Activated gamma-delta T cell treated with anti-CD3 and anti-CD28 coated beads, Interleukin-2, amount 50 U/mL, for 16 hours (primary cell): Measurements from ENCODE around the gene ASTN2.
"Not testable (repeated sequence)": the region's sequence is repeated elsewhere in the genome, so short reads cannot be mapped to it uniquely, and the experiment has no call there.

Experiments
- DNase-seq: peaks from one replicate; pipeline ENCODE4 v3.0.0-alpha.2; 2020; ENCODE audit warnings: low read depth

Gene ASTN2

DNA sequence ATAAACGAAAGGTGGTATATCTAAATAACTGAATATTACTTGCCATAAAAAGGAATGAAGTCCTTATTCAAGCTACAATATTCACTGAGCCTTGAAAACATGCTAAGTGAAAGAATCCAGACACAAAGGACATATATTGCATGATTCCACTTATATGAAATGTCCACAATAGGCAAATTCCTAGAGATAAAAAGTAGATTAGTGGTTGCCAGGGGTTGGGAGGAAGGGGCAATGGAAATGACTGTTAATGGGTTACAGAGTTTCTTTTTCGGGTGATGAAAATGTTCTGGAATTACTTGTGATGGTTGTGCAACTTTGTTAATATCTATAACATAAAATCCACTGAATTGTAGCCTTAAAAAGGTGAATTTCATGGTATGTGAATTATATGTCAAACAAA is 954.8 kb downstream of the ASTN2 start:
- DNase-seq, result no peak

DNA sequence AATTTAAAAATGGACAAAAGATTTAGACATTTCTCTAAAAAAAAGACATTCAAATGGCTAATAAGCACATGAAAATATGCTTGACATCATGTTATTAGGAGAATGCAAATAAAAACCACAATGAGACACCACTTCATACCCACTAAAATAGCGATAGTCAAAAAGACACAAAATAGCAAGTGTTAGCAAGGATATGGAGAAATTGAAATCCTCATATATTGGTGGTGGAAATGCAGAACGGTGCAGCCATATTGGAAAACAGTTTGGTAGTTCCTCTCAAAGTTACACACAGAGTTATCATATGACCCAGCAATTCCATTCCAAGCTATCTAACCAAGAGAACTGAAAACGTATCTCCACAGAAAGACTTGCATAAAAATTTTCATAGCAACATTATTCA is 955.3 kb downstream of the ASTN2 start:
- DNase-seq, result no peak

DNA sequence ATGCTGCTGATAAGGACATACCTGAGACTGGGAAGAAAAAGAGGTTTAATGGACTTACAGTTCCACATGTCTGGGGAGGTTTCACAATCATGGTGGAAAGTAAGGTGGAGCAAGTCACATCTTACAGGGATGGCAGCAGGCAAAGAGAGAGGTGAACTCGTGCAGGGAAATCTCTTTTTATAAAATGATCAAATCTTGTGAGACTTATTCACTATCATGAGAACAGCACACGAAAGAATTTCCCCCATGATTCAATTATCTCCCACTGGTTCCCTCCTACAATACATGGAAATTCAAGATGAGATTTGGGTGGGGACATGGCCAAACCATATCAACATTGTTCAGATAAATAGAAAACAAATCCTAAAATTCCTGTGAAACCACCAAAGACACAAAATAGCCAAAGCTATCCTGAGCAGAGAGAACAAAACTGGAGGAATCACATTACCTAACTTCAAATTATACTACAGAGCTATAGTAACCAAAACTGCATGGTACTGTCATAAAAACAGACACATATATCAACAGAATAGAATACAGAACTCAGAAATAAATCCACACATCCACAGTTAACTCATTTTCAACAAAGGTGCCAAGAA is 958.3 kb downstream of the ASTN2 start:
- no peak for DNase-seq

DNA sequence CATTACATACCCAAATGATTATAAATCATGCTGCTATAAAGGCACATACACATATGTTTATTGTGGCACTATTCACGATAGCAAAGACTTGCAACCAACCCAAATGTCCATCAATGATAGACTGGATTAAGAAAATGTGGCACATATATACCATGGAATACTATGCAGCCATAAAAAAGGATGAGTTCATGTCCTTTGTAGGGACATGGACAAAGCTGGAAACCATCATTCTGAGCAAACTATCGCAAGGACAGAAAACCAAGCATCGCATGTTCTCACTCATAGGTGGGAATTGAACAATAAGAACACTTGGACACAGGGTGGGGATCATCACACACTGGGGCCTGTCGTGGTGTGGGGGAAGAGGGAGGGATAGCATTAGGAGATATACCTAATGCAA is 960.3 kb downstream of the ASTN2 start:
- DNase-seq, result not testable (repeated sequence)

DNA sequence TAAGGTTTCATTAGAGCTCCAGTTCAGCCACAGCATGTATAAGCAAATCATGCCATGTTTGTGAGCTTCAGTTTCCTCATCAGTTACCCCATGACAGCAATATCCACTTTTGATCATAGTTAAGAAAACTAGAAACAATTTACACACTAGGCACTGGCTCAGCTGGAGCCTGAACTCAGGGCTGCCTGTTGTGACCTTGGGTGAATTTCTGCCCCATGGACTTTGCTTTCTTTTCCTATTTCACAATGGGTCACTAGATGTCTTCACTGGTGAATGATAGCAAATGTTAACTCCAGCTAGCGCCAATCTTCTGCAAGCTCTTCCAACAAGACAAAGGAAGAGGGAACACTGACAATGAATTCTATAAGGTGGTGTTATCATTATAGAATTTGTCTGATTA is 961.1 kb downstream of the ASTN2 start:
- no peak for DNase-seq

DNA sequence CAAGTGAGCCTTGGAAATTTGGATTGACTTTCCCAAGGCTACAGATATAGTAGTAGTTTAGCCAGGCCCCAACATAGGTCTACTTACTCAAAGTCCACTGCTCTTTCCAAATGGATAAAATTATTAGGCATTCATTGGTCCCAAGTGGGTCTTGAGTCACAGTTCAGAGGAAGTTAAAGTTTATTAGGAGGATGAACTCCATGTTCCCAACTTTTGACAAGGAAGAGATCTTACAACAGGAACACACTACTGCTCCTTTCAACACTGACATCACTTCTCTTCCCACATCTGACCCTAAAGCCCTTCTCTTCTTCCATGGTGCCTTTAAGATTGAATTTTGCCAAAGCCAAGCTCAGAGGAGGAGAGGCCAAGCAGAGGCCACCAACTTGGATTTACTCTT is 962.2 kb downstream of the ASTN2 start:
- DNase-seq, result no peak

DNA sequence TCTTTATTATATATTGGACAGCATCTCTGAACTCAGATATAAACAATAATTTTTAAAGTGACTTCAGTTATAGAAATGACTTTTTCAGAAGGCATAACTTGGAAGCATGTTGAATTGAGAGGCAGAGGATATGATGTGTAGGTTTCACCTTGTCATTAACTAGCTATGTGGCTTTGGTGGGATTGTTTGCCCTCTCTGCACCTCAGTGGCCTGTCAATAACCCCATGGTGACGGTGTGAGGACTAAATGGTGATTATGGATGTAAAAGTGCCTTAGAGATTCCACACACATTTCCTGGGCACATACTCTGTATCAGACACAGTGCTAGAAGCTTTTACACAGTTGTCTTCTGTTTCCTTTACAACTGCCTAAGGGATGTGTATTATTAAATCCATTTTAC is 962.6 kb downstream of the ASTN2 start:
- no peak for DNase-seq

DNA sequence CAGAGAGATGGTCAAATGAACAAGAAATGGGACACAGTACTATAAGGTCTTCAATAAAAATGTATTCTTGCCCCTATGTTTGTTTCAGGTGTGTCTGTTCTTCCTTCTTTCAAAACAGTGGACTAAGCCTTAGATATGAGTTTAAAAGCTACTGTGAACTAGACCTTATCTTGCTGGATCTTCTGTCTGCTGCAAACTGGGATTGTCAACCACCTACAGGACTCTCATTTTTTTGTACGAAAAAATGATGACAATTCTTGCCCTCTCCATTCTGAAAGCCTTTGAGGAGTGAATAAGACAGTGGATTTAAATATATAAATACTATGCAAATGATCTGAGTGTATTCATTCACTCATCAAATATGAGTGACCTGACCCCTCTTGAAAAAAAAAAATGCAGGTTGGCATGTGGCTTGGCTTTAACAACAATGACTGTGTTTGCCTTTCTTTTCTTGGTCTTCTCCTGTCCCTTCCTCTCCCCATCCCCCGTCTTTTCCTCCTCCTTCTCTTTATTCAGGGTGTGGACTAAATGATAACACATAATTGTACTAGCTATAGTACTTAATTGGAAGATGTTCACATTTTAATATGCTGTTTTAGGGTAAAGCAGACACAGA is 963.2 kb downstream of the ASTN2 start:
- no peak for DNase-seq

DNA sequence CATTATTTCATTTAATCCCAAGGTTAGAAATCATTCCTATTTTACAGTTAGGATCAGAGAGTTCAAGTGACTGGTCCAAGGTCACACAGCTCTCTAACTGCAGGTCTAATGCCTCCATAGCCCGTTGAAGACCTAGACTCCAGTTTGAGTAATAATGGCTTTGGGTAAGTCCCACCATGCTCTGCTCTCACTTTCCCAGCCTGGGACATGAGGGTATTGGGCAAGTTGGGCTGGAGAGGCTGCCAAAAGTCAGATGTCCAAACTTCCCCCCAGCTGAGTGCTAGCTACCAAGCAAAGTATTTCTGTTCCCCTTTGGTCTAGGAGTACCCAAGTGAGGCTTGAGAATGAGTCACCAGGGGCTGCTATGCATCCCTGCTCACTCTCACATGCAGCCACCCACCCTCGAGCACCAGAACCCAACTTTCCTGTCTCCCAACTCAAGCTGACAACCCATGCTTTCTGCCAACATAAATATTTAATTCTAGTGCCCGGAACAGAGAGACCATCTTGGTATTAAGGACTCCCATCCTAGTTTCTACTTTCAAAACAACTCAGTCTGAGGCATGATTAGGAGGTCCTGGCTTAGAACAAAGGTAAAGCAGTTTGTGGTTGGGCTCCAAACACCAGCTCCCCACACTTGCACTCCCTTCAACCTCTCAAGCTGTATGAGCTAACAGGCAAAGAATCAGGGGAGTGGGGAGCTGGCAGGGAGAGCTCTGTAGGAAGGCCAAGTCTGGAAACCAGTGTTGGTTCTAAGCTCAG is 964.3 kb downstream of the ASTN2 start:
- DNase-seq, result no peak

DNA sequence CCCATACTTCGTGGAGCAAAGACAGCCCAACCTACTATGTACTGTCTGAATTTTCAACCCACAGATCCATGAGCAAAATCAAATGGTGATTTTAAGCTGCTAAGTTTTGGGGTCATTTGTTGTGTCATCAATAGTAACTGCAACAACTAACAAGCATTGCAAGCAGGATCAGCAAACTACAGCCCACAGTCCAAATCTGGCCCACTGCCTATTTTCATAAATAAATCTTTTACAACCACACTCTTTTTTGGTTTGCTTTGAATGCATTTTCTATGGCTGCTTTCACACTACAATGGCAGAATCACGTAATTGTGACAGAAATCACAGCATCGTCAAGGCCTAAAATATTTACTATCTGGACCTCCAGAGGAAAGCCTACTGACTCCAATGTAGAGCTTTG is 964.9 kb downstream of the ASTN2 start:
- DNase-seq, result no peak

DNA sequence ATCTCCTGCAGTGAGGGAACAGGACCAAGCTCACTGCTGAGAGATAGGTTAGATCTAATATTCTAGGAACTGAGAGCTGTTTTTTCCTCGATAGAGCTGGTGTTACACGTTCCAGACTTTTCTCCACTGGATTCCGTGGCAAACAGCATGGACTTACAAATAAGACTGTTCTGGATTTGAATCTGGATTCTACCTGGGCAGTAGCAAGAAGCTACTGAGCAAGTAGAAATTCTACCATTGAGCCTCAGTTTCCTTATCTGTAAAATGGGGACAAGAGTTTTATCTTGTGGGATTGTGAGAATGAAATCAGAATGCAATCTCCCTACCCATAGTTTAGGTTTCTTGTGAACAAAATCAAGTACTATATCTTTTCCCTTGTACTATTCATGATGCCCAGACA is 966.4 kb downstream of the ASTN2 start:
- DNase-seq, result no peak

DNA sequence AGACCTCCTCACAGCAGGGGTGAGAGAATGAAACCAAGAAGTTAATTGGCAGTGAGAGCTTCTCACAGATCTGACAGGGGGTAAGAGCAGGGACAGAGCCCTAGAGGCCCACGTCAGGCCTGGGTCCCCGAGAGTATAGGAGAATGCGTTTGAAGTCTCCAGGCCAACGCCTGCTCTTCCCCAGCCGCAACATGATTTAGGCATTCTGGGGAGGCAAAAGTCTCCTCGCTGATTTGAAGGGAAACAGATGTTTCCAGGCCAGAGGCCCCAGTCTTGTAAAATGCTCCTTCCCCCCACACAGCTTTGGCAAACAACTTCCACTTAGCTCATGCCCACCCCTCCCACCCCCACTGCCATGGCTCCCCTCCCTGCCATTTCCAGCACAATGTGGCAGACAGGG is 966.9 kb downstream of the ASTN2 start:
- no peak for DNase-seq

DNA sequence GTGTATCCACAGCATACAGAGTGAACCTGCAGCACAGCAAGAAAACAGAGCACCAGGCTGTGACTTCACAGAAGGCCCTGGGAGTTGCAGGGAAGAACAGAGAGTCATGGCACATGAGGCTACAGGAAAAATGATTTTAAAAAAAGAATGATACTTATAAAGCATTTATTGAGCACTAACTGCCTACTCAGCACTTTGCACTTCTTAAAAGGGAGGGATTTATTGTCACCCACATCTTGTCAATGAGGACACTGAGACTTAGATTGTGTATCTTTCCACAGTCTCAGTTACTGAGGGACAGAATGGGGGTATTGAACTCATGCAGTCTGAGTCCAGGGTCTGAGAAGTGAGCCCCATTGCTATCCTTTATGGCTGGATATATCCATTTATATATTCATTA is 972.3 kb downstream of the ASTN2 start:
- no peak for DNase-seq

DNA sequence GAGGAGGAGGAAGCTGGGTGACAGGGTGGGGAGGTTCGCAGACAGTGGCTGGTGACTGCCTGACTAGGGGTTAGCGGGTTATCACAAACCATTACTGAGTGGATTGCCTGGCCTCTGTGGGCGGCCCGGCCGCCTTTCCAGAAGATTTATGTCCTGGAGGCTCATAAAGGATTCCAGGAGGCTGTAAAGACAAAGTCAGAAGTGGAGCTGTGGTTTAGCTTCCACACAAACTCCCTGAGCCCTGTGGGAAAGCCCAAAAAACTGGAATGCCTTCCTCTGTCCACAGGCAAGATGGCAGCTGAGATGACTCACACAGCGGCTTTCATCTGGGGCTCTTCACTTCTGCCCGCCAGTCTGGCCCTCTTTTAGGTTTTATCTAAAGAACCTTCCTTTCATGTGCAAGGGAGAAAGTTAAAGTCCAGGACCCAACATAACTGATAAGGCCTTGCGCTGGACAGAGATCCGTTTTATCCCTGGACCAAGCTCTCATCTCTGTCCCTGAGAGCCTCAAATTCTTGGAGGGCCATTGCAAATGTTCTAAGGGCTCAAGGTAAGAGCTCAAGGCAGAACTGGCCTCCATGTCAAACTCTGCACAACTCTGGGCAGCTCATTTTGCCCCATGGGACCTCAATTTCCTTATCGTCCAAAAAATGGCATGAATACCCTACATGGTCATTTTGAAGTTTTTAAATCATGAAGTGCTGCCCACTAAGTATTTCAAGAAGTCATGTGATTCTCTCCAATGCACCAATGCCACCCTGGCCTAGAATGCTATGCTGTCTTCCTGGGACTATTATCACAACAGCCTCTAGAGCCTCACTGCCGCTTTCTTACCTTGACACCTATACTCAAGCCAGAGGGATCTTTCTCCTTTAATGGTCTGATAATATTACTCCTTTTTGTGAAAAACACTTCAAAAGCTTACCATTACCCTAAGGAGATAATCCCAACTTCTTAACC is 977.2 kb downstream of the ASTN2 start:
- no peak for DNase-seq

DNA sequence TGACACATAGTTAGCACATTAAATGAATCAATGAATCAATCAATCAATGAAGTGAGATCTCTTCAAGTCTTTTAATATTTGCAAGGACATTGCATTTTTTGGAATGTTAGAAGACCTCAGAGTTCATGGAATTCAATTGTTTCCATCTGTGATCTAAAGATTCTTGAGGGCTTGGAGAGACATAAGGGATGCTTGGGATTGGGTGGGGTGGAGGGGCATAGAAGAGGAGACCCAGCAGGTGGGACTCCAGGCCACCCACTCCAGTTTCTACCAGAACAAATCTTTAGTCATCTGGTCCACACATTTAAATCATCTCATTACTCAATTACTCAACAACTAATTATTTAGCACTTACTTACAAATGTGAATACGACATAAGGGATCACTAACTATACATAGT is 978.7 kb downstream of the ASTN2 start:
- DNase-seq, result no peak

DNA sequence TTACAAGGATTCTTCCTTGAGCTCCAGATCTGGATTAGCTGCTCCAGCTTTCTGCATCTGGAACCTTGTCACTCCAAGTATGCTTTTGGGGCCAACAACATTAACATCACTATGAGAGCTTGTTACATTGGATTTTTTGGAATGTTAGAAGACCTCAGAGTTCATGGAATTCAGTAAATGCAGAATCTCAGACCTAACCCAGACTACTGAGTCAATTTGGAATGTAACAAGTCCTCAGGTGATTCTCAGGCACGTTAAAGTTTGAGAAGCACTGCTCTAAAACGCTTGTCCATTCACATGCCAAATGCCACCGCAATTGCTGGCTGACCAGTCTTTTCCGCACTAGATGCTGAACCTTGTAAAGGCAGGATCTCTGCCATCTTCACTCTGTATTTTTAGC is 979.2 kb downstream of the ASTN2 start:
- DNase-seq, result no peak

DNA sequence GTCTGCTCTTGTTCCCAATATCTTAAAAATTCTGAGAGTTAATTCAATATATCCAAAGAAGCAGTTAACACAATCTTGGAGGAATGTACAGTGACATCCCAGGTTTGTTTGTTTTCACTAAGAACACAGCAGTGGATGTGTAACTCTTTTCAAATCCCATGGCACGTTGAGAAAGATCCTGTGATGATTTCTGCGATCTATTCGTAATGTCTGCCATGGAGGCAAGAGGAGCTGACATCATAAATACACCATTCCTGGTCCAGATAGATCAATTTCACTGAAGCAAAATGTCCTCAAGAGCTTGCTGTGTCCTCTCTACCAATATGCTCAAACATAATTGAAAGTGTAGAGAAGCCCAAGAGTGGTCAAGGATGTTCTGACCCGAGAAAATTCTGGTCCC is 980.5 kb downstream of the ASTN2 start:
- no peak for DNase-seq

DNA sequence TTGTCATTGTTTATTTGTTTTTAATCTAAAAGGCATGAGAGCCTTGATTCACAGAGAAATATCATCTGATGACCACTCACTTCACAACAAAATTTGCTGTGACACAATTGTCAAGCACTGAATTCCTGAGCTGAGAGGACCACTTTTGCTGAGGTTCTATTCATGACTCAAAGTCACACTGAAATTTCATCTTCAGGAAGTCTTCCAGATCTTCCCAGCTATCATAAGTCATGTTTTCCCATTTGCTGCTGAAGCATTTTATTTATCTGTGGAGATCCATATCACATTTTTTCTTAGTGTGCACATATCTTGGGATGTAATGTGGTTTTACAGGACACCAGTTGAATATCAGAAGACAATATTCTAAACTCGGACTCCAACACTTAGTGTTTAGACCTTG is 982.8 kb downstream of the ASTN2 start:
- no peak for DNase-seq

DNA sequence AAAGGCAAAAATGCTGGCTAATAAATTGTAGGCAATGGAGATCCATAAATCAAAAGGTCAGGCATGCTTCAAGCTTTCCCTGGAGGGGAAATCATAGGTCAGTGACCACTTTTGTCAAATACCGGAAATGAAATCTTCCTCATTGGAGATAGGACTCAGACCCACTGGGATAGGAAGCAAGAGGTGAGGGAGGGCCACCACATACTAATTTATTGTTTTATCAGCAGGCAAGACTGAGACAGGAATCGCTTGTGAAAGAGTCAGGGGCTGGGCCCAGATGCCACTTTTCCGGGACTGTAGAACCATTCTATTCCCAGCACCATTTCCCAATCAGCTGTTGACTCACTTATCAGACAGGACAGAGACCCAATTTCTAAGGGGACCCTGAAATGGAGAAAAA is 984.0 kb downstream of the ASTN2 start:
- DNase-seq, result no peak

DNA sequence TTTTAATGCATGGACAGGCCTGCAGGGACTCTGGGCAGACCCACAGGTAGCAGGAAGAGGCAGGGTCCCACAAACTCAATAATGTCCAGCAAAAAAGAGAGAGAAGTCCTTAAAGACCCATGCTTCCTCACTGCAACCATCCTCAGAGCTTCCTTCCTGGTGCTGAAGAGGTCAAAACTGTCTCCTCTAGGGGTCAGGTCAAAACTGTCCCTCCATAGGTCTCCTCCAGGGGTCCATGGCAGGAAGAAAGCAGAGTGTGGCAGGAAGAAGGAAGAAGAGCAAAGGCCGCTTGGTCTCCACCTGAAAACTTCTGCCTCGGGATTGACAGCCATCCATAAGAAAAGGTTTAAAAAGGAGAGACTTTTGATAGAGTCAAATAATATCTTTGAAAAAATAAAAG is 989.6 kb downstream of the ASTN2 start:
- no peak for DNase-seq

DNA sequence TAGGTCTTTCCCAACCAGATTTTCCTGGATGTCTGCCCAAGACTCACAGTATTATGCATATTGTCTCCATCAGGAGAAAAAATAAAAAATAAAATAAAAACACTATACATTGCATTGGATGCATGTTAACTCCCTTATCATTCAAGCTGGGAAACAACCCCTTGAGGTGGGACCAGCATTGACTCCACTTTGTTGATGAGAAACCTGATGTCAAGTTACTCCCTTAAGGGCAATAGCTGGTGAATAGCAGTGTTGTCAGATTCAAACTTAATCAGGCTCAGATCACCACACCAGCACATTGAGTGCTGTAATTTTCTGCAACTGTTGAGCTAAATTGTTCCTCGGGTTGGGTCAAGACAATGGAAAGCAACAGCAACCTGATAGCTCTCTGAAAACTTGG is 991.7 kb downstream of the ASTN2 start:
- no peak for DNase-seq

DNA sequence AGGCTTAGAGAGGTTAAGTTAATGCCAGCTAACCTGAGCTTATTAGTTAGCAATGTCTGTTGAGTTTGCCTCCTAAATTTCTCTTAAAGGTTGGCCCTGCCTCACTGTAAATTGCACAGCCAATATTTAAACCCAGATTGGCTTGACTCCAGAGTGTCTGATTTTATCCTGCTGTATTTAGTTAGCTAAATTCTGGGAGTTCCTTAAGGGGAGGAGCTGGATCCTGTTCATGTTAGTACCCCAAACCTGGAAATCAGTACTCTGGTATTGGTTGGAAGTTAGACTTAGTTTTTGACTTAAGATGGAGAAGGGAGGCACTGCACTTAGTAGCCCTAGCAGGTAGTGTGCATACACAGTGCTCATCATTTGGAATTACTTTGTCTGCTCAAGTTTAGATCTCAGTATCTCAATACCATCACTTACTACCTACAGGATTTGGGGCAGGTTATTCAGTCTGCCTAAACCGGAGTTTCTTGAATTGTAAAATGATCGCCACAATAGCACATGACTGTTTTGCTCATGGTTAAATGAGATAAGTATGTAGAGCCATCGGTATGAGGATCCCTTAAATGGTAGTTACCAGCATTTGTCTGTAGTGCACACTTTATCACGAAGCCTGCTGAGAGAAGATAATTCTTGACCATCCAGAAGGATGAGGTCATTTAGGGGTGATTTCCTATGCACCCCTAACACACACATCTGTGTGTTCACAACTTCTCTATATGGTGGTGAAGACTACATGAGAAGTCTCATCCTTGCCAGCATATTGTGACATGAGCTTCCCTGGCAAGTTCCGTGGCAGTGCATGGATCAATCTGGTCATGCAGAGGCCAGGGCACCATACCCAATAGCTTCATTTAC is 992.5 kb downstream of the ASTN2 start:
- DNase-seq, result no peak
